Vagina (tissue), 2 donors: ENCODE data around the gene ATF5. TPM values are rescaled to one million over a fixed set of nuclear protein-coding genes. Genes with fewer than 3 reads are reported as not detected.

Experiments
- DNase-seq, 2 donors: peaks; one replicate each; pipeline ENCODE4 v3.0.0-alpha.2; 2017; ENCODE audit errors: extremely low spot score in 2 of 2
- H3K27ac ChIP-seq: fragments of 200-600 bp; sonication (generic); one replicate; pipeline ENCODE4 v1.5.1; 2019
- H3K27me3 ChIP-seq: fragments of 200-600 bp; sonication (generic); one replicate; pipeline ENCODE4 v1.5.1; 2019
- H3K36me3 ChIP-seq, 2 donors: fragments of 200-600 bp; sonication (generic); one replicate each; pipeline ENCODE4 v1.5.1; 2017 to 2019
- H3K4me1 ChIP-seq: fragments of 200-600 bp; sonication (generic); one replicate; pipeline ENCODE4 v1.5.1; 2019
- H3K4me3 ChIP-seq, 2 donors: fragments of 200-600 bp; sonication (generic); 1 replicate in 1 of 2; 2 replicates in 1 of 2; pipeline ENCODE4 v1.5.1; 2016 to 2019
- H3K9me3 ChIP-seq: fragments of 200-600 bp; sonication (generic); one replicate; pipeline ENCODE4 v1.5.1; 2019
- POLR2A ChIP-seq, 2 donors: fragments of 450-650 bp; IDR thresholded peaks; one replicate each; pipeline ENCODE4 v1.6.1; 2017; ENCODE audit warnings: antibody characterized with exemption in 2 of 2, mild to moderate bottlenecking in 2 of 2, moderate library complexity in 2 of 2
- POLR2AphosphoS5 ChIP-seq, 2 donors: sonication (generic); formaldehyde crosslinking; IDR thresholded peaks; one replicate each; pipeline ENCODE4 v1.9.0; 2017; ENCODE audit warnings: antibody characterized with exemption in 2 of 2, mild to moderate bottlenecking in 2 of 2, low read depth in 1 of 2; ENCODE audit not compliant: insufficient read depth in 1 of 2
- intact Hi-C: fragments of 100-400 bp; cut with DNase I; formaldehyde crosslinking; loops from one replicate; pipeline ENCODE4 v1.15.1; 2023
- total RNA-seq: library from RNA; depleted of rRNA; stranded (reverse); fragments of >200 nt; gene quantifications from one replicate; pipeline ENCODE4 v1.2.3, GENCODE V29; 2016
- TF ChIP-seq, protein P1 (sequence below), 3 experiments: fragments of 450-650 bp in 2 of 3; fragments of 200-600 bp in 1 of 3; sonication (generic) in 1 of 3; IDR thresholded peaks; one replicate each; pipeline ENCODE4 v1.5.1; 2017 to 2019; ENCODE audit warnings: antibody characterized with exemption in 3 of 3, mild to moderate bottlenecking in 2 of 3, moderate library complexity in 2 of 3

Gene ATF5
- total RNA-seq, 1 donor from 2014 or later: 5.6 TPM

DNA sequence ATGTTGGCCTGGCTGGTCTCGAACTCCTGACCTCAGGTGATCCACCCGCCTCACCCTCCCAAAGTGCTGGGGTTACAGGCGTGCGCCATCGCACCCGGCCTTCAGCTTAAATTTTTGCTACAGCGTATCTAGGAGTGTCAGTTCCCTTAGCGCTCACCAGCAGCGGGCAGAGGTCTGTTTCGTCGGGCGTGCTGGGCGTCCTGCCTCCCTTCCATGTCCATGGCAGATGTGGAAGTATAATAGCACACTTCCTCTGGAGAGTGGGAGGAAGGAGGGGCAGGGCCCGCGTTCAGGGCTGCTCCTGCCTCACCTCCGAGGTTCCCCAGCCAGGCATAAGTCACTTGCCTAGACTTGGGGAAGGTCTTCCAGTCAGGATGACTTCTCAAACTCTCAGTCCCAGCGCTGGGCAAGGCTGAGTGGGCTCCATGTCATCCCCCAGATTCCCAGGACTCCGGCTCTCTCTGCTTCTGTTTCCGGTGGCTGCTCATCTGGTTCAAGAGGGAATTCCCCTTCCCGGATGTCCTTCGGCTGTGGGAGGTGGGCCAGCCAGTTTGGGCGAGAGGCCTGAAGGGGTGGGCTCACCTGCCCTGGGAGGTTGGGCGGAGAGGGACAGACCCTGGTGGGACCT, 41.9 kb upstream of the ATF5 start:
- peaks cover 4 to 30% of the 10 kb centered on the region in 2 donors for H3K36me3 ChIP-seq
- intact Hi-C loops: no loop called here
- H3K4me1 ChIP-seq: peaks cover 11% of the 10 kb centered on the region
- TF ChIP-seq POLR2A (IDR thresholded peaks at IDR 0.05): no peak
- no peak for TF ChIP-seq POLR2AphosphoS5 (IDR thresholded peaks at IDR 0.05; ENCODE audit: insufficient read depth in 1 of 2, low read depth in 1 of 2)
- TF ChIP-seq, protein P1, sequence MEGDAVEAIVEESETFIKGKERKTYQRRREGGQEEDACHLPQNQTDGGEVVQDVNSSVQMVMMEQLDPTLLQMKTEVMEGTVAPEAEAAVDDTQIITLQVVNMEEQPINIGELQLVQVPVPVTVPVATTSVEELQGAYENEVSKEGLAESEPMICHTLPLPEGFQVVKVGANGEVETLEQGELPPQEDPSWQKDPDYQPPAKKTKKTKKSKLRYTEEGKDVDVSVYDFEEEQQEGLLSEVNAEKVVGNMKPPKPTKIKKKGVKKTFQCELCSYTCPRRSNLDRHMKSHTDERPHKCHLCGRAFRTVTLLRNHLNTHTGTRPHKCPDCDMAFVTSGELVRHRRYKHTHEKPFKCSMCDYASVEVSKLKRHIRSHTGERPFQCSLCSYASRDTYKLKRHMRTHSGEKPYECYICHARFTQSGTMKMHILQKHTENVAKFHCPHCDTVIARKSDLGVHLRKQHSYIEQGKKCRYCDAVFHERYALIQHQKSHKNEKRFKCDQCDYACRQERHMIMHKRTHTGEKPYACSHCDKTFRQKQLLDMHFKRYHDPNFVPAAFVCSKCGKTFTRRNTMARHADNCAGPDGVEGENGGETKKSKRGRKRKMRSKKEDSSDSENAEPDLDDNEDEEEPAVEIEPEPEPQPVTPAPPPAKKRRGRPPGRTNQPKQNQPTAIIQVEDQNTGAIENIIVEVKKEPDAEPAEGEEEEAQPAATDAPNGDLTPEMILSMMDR (IDR thresholded peaks at IDR 0.05): no peak
- H3K27ac ChIP-seq: no peak overlapping the region
- no peaks in the 10 kb centered on the region for H3K27me3 ChIP-seq
- H3K4me3 ChIP-seq: no peak overlapping the region
- DNase-seq: no peak
- H3K9me3 ChIP-seq: no peaks in the 10 kb centered on the region

DNA sequence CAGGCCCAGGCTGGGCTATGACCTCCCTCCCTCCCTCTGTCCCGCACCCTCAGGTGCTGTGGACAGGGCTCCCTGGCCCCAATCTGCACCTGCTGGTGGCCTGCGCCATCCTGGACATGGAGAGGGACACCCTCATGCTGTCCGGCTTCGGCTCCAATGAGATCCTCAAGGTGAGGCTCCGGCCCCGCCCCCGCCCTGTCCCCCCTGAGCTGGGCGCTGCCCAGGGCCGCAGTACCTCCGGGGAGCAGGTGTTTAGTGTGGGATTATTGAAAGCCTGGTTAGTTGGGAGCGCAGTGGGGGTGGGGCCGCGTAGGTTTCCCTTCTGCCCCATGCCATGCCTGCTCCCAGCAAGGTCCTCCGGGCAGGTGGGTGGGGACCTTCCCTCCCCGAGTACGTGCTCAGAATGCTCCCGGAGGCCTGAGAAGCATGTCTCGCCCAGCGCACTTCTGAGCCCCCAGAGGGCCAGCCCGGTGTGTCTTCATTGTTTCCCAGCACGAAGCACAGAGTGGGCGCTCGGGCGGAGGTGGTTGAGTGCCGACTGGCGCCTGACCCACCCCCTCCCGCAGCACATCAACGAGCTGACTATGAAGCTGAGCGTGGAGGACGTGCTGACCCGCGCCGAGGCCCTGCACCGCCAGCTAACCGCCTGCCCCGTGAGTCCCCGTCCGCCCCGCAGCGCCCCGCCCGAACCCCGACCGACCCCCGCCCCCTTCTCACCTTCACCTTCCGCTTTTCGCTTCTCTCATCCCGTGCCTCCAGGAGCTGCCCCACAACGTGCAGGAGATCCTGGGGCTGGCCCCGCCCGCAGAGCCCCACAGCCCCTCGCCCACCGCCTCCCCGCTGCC, 41.1 kb upstream of the ATF5 start:
- Histone ChIP-seq H3K9me3 (no peaks in the 10 kb centered on the region), H3K27me3 (no peaks in the 10 kb centered on the region), H3K4me1 (peaks cover 11% of the 10 kb centered on the region), H3K36me3 (peaks cover 4 to 23% of the 10 kb centered on the region in 2 donors), H3K4me3 (no peak overlapping the region), H3K27ac (no peak overlapping the region)
- intact Hi-C loops: no loop called here
- no peak for DNase-seq
- TF ChIP-seq, protein P1 (IDR thresholded peaks at IDR 0.05): no peak
- TF ChIP-seq POLR2A (IDR thresholded peaks at IDR 0.05) (no peak), POLR2AphosphoS5 (IDR thresholded peaks at IDR 0.05; ENCODE audit: insufficient read depth in 1 of 2, low read depth in 1 of 2) (no peak)

DNA sequence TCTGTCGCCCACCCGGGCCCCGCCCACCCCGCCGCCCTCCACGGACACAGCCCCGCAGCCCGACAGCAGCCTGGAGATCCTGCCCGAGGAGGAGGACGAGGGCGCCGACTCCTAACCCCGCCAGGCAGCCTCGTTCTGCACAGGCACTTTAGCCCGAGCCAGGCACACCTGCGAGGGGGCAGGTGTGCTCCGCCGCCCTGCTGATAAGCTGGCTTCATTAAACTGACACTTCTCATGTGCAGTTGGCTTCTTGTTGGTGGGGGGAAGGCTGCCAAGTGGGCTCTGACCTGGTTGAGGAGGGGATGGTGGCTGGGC, 40.5 kb upstream of the ATF5 start:
- DNase-seq: no peak
- TF ChIP-seq, protein P1 (IDR thresholded peaks at IDR 0.05): no peak
- TF ChIP-seq POLR2A (IDR thresholded peaks at IDR 0.05) (no peak), POLR2AphosphoS5 (IDR thresholded peaks at IDR 0.05; ENCODE audit: insufficient read depth in 1 of 2, low read depth in 1 of 2) (no peak)
- Histone ChIP-seq H3K27me3 (no peaks in the 10 kb centered on the region), H3K4me3 (no peak overlapping the region), H3K9me3 (no peaks in the 10 kb centered on the region), H3K36me3 (peaks cover 4 to 17% of the 10 kb centered on the region in 2 donors), H3K27ac (no peak overlapping the region), H3K4me1 (peaks cover 11% of the 10 kb centered on the region)
- intact Hi-C loops: no loop called here

DNA sequence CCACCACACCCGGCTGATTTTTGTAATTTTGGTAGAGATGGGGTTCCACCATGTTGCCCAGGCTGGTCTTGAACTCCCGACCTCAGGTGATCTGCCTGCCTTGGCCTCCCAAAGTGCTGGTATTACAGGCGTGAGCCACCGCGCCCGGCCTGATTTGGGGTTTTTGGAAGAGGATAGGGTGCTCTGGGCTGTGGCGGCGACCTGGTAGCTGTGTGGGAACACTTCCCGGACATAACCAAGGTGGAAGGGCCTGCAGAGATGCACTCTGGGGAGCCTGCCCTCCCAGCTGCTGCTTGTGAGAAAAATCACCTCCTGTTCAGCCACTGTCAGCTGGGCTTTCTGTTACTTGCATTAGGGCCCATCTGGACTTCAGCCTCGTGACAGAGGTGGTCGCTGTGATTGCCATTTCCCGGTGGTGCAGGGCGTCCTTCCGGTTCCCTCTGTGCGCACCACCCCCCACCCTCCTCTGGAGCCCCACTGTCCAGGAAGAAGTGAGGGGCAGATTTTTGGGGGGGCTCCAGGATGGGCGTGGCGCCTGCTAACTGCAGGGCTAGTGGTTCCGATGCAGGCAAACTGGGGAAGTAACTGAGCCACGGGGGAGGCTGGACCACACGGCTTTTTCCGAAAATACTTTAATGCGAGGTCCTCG, 39.8 kb upstream of the ATF5 start:
- Histone ChIP-seq H3K4me1 (peaks cover 11% of the 10 kb centered on the region), H3K36me3 (peaks cover 4 to 10% of the 10 kb centered on the region in 2 donors), H3K27ac (no peak overlapping the region), H3K27me3 (no peaks in the 10 kb centered on the region), H3K9me3 (no peaks in the 10 kb centered on the region), H3K4me3 (no peak overlapping the region)
- TF ChIP-seq, protein P1 (IDR thresholded peaks at IDR 0.05): no peak
- no peak for TF ChIP-seq POLR2A (IDR thresholded peaks at IDR 0.05)
- TF ChIP-seq POLR2AphosphoS5 (IDR thresholded peaks at IDR 0.05; ENCODE audit: insufficient read depth in 1 of 2, low read depth in 1 of 2): no peak
- DNase-seq: no peak
- intact Hi-C loops: no loop called here
